ENCODE data around the gene RPL10A.

GRCh38 chr6:35478259-35478658 lies 10.1 kb downstream of the RPL10A start:
- TF ChIP-seq CTCF (IDR thresholded peaks at IDR 0.05) (no peak), POLR2A (IDR thresholded peaks at IDR 0.05) (no peak)
